GM12878 (cell line): ENCODE measurements around the gene DNMT3A. TPM values are rescaled to one million over a fixed set of nuclear protein-coding genes. Genes with fewer than 3 reads are reported as not detected.

ENCODE experiments used
- ATF2 ChIP-seq: IDR thresholded peaks from 2 replicates; pipeline ENCODE4 v1.6.1; 2012; ENCODE audit warnings: low read length, inconsistent platforms
- BCL11A ChIP-seq: IDR thresholded peaks from 2 replicates; pipeline ENCODE4 v1.6.1; 2011; ENCODE audit warnings: low read depth, low read length
- BHLHE40 ChIP-seq, 2 experiments: fragments of 450-650 bp in 1 of 2; IDR thresholded peaks; 2 replicates each; pipeline ENCODE4 v1.6.1; 2011 to 2017; ENCODE audit warnings: low read depth in 2 of 2, borderline replicate concordance in 1 of 2, improper control_type of control experiment in 1 of 2, low read length in 1 of 2, mild to moderate bottlenecking in 1 of 2
- ESRRA ChIP-seq: IDR thresholded peaks from 2 replicates; pipeline ENCODE4 v1.6.1; 2012; ENCODE audit warnings: mild to moderate bottlenecking, low read length, improper control_type of control experiment
- FOXM1 ChIP-seq: IDR thresholded peaks from 2 replicates; pipeline ENCODE4 v1.6.1; 2012; ENCODE audit warnings: low read depth, mild to moderate bottlenecking, inconsistent platforms, low read length, moderate library complexity
- GATAD2B ChIP-seq: fragments of 450-650 bp; conservative IDR thresholded peaks from 2 replicates; pipeline ENCODE4 v1.6.1; 2017; ENCODE audit warnings: low read depth, mild to moderate bottlenecking, moderate library complexity
- HDAC6 ChIP-seq: fragments of 200-600 bp; sonication (generic); IDR thresholded peaks from one replicate; pipeline ENCODE4 v1.8.0; 2017; ENCODE audit warnings: antibody characterized with exemption; ENCODE audit not compliant: unreplicated experiment
- IRF3 ChIP-seq: fragments of 450-650 bp; IDR thresholded peaks from 2 replicates; pipeline ENCODE4 v1.6.1; 2014; ENCODE audit warnings: mild to moderate bottlenecking
- MAX ChIP-seq: IDR thresholded peaks from 2 replicates; pipeline ENCODE4 v1.6.1; 2012; ENCODE audit warnings: low read depth, low read length, improper control_type of control experiment
- NR2F1 ChIP-seq: fragments of 450-650 bp; conservative IDR thresholded peaks from 2 replicates; pipeline ENCODE4 v1.6.1; 2017; ENCODE audit warnings: mild to moderate bottlenecking
- RBBP5 ChIP-seq: fragments of 200-600 bp; sonication (generic); conservative IDR thresholded peaks from 2 replicates; pipeline ENCODE4 v1.6.1; 2016
- RCOR1 ChIP-seq: conservative IDR thresholded peaks from 2 replicates; pipeline ENCODE4 v1.6.1; 2012; ENCODE audit warnings: low read depth, low read length, improper control_type of control experiment
- REST ChIP-seq: IDR thresholded peaks from 2 replicates; pipeline ENCODE4 v1.6.1; 2012; ENCODE audit warnings: mild to moderate bottlenecking, low read depth, low read length
- SPI1 ChIP-seq: IDR thresholded peaks from 2 replicates; pipeline ENCODE4 v1.6.1; 2011; ENCODE audit warnings: low read depth, mild to moderate bottlenecking, low read length, moderate library complexity, borderline replicate concordance; ENCODE audit not compliant: insufficient read depth
- SUZ12 ChIP-seq: fragments of 200-600 bp; sonication (generic); IDR thresholded peaks from one replicate; pipeline ENCODE4 v1.6.1; 2018; ENCODE audit warnings: antibody characterized with exemption, mild to moderate bottlenecking; ENCODE audit not compliant: unreplicated experiment
- USF1 ChIP-seq: IDR thresholded peaks from 2 replicates; pipeline ENCODE4 v1.6.1; 2011; ENCODE audit warnings: borderline replicate concordance, low read depth, mild to moderate bottlenecking, moderate library complexity, mixed read lengths, low read length; ENCODE audit not compliant: insufficient read depth; ENCODE audit errors: extremely low read length
- ZBTB33 ChIP-seq: fragments of 450-650 bp; IDR thresholded peaks from 2 replicates; pipeline ENCODE4 v1.6.1; 2017; ENCODE audit warnings: mild to moderate bottlenecking
- ZNF24 ChIP-seq: fragments of 450-650 bp; IDR thresholded peaks from 2 replicates; pipeline ENCODE4 v1.6.1; 2017; ENCODE audit warnings: antibody characterized with exemption, mild to moderate bottlenecking
- ZNF274 ChIP-seq: IDR thresholded peaks from one replicate; pipeline ENCODE4 v1.8.0; 2011; ENCODE audit not compliant: insufficient read length, insufficient read depth
- ZNF622 ChIP-seq: fragments of 450-650 bp; IDR thresholded peaks from 2 replicates; pipeline ENCODE4 v1.6.1; 2017; ENCODE audit warnings: mild to moderate bottlenecking, inconsistent platforms
- polyA plus RNA-seq, 11 experiments: library from polyadenylated mRNA; depleted of rRNA in 4 of 11; unstranded in 6 of 11; stranded (reverse) in 5 of 11; fragments of >200 nt; fragmentation: Nextera tagmentation in 4 of 11; fragmentation: Illumina TruSeq in 1 of 11; extraction: Ambion mirVana in 4 of 11; extraction: Trizol in 1 of 11; gene quantifications; 1 replicate in 1 of 11; 2 replicates in 10 of 11; pipeline versions ENCODE4 v1.2.1 to v1.2.3, GENCODE V29; 2011 to 2016; ENCODE audit warnings: inconsistent platforms in 2 of 11, missing spikeins in 2 of 11, low read depth in 1 of 11
- total RNA-seq, 4 experiments: library from RNA; depleted of rRNA in 3 of 4; stranded (reverse); fragments of >200 nt in 3 of 4; fragmentation: Illumina TruSeq in 1 of 4; extraction: Trizol in 1 of 4; gene quantifications; 2 replicates each; pipeline versions ENCODE4 v1.2.1 to v1.2.3, GENCODE V29; 2013 to 2021

DNMT3A gene
- total and polyA plus RNA-seq, 10 of the 15 experiments (the other 5 are each of a cell fraction or from before 2014, with no cell fraction given) = 7.4 to 51.6 (median 17.4) TPM

- no peak for TF ChIP-seq REST
- no peak for TF ChIP-seq HDAC6
- no peak for TF ChIP-seq ZNF24
- no peak for TF ChIP-seq ZNF274
- TF ChIP-seq SPI1 = no peak
- TF ChIP-seq MAX = no peak
- TF ChIP-seq ZBTB33 = no peak
- TF ChIP-seq ESRRA = no peak
- no peak for TF ChIP-seq GATAD2B
- no peak for TF ChIP-seq ATF2
- TF ChIP-seq IRF3 = no peak
- TF ChIP-seq RCOR1 = no peak
- 0 out of 2 replicates have a peak, but pooled peaks have one; percentile 30 for TF ChIP-seq BCL11A
- TF ChIP-seq FOXM1 = no peak
- no peak for TF ChIP-seq RBBP5
- no peak for TF ChIP-seq ZNF622
- TF ChIP-seq SUZ12 = no peak
- peak in 1 of 2 experiments; percentile 48; a peak in 1 of 4 replicates for TF ChIP-seq BHLHE40 (IDR thresholded peaks at IDR 0.05; ENCODE audit: borderline replicate concordance in 1 of 2, low read depth in 2 of 2, low read length in 1 of 2)
- TF ChIP-seq USF1 = no peak
- TF ChIP-seq NR2F1 = no peak
Observed at GRCh38 chr2:25286723-25287483, 54.8 kb downstream of the DNMT3A start (continued).
